ENCODE measurements around the gene CRYGS. TPM values are rescaled to one million over a fixed set of nuclear protein-coding genes. Genes with fewer than 3 reads are reported as not detected.
A peak's percentile ranks its signal among the peaks of the same experiment; 100 is the strongest.

The CRYGS gene
- total RNA-seq, 4 donors from 2014 or later: 0.77 to 6.2 (median 2.4) TPM; not detected in 1

DNA sequence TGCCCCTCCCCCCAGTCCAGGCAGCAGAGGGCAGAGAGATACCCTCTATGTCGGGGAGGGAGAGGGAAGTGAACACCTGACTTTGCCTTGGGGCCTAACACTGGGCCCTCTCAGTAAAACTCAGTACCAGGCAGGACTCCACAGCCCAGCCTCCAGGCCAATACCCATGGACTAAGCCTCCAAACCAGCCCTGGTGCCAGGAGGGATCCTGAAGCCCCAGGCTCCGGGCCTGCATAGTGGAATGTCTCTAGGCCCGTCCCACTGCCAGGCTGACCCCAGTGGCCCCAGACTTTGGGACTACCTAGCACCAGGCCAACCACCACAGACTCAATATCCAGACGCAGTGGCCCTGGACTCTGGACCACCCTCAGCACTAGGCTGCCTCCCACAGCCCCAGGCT, 46.6 kb downstream of the CRYGS start:
- Histone ChIP-seq H3K27ac (no peak overlapping the region), H3K9me3 (no peaks in the 10 kb centered on the region), H3K4me3 (no peak overlapping the region), H3K36me3 (no peaks in the 10 kb centered on the region), H3K4me1 (no peaks in the 10 kb centered on the region), H3K27me3 (no peaks in the 10 kb centered on the region)
- no peak for DNase-seq
- TF ChIP-seq, protein P1, sequence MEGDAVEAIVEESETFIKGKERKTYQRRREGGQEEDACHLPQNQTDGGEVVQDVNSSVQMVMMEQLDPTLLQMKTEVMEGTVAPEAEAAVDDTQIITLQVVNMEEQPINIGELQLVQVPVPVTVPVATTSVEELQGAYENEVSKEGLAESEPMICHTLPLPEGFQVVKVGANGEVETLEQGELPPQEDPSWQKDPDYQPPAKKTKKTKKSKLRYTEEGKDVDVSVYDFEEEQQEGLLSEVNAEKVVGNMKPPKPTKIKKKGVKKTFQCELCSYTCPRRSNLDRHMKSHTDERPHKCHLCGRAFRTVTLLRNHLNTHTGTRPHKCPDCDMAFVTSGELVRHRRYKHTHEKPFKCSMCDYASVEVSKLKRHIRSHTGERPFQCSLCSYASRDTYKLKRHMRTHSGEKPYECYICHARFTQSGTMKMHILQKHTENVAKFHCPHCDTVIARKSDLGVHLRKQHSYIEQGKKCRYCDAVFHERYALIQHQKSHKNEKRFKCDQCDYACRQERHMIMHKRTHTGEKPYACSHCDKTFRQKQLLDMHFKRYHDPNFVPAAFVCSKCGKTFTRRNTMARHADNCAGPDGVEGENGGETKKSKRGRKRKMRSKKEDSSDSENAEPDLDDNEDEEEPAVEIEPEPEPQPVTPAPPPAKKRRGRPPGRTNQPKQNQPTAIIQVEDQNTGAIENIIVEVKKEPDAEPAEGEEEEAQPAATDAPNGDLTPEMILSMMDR (IDR thresholded peaks at IDR 0.05): no peak
- TF ChIP-seq POLR2A (IDR thresholded peaks at IDR 0.05): no peak
- intact Hi-C loops (cut with DNase I; ENCODE audit: low total_unique reads): no loop called here

DNA sequence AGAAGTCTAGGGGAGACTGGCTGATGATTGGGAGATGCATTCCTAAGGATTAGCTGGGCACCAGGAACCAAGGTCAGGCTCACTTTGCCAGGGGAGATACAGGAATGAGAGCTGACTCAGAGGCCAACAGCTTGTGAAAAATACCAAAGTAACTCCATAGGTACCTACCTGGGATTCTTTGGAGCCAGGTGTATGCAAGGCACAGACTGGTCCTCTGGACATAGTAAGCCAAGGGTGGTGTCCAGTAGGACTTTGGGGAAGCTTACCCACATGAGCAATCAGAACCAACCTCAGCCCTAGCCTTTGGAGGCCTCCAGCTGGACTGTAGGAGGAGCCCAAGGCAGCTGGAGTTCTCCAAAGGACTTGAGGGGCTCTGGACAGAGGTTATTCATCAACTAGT, 47.5 kb downstream of the CRYGS start:
- Histone ChIP-seq H3K36me3 (no peaks in the 10 kb centered on the region), H3K27ac (no peak overlapping the region), H3K4me1 (no peaks in the 10 kb centered on the region), H3K4me3 (no peak overlapping the region), H3K27me3 (no peaks in the 10 kb centered on the region), H3K9me3 (no peaks in the 10 kb centered on the region)
- TF ChIP-seq, protein P1 (IDR thresholded peaks at IDR 0.05): no peak
- TF ChIP-seq POLR2A (IDR thresholded peaks at IDR 0.05): no peak
- intact Hi-C loops (cut with DNase I; ENCODE audit: low total_unique reads): no loop called here
- DNase-seq: no peak

DNA sequence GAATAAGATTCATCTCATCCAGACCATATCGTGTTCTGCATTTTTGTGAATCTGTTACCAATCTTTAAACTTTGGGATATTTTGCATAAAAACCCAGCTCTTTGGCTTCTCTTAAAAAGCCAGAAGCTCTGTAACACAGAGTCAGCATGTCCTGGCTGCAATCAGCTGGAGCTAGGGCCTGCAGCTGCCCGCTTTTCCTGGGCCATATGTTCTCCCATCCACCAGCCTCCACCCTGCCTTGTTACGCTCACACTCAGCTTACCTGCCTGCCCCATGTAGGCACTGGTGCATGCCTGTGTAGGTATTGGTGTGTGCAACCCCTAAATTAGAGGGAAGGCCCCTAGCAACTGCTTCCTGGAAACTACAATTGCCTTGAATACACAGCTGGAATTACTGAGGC, 48.2 kb downstream of the CRYGS start:
- no peaks in the 10 kb centered on the region for H3K36me3 ChIP-seq
- no peak overlapping the region for H3K27ac ChIP-seq
- TF ChIP-seq, protein P1 (IDR thresholded peaks at IDR 0.05): no peak
- no peak for TF ChIP-seq POLR2A (IDR thresholded peaks at IDR 0.05)
- no peaks in the 10 kb centered on the region for H3K4me1 ChIP-seq
- H3K27me3 ChIP-seq: no peaks in the 10 kb centered on the region
- no peak overlapping the region for H3K4me3 ChIP-seq
- no peak for DNase-seq
- no peaks in the 10 kb centered on the region for H3K9me3 ChIP-seq
- intact Hi-C loops (cut with DNase I; ENCODE audit: low total_unique reads): no loop called here

DNA sequence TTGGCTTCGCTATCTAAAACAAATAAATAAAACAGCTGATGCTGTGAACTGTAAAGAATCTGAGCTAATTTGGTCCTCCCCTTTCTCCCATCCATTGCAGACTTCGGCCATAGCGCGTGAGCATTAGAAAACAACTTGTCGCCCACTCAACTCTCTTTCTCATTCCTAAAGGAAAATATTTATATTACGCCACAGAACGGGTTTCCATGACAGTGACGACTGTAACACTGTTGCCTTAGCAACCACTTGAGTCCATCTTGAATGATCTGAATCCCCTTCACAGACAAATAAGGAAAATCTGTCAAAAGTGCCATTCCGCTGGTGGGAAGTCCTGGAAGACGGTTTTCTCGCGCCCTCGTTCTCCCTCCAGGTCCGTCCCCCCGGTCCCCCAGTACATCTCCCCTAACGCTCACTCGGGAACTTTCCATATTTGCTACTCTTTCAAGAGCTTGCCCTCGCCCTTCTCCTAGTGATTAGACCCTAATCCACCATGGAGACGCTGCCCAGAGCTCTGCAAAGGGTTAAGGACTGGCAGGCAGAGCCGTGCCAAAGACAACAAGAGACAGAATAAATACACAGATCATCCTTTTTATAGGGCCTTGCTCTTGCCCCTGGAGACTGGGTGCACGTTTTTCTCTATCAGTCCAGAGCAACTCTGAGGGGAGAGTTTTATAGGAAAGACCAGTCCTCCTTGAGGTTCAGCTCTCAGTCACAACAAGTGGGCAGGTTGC, 50.5 kb downstream of the CRYGS start:
- H3K27me3 ChIP-seq: no peaks in the 10 kb centered on the region
- H3K27ac ChIP-seq: peak overlapping the region; percentile 37 to 54
- no peaks in the 10 kb centered on the region for H3K9me3 ChIP-seq
- no peaks in the 10 kb centered on the region for H3K36me3 ChIP-seq
- DNase-seq: no peak
- no peaks in the 10 kb centered on the region for H3K4me1 ChIP-seq
- intact Hi-C loops (cut with DNase I; ENCODE audit: low total_unique reads): no loop called here
- no peak overlapping the region for H3K4me3 ChIP-seq
- TF ChIP-seq POLR2A (IDR thresholded peaks at IDR 0.05): no peak
- TF ChIP-seq, protein P1 (IDR thresholded peaks at IDR 0.05): no peak

DNA sequence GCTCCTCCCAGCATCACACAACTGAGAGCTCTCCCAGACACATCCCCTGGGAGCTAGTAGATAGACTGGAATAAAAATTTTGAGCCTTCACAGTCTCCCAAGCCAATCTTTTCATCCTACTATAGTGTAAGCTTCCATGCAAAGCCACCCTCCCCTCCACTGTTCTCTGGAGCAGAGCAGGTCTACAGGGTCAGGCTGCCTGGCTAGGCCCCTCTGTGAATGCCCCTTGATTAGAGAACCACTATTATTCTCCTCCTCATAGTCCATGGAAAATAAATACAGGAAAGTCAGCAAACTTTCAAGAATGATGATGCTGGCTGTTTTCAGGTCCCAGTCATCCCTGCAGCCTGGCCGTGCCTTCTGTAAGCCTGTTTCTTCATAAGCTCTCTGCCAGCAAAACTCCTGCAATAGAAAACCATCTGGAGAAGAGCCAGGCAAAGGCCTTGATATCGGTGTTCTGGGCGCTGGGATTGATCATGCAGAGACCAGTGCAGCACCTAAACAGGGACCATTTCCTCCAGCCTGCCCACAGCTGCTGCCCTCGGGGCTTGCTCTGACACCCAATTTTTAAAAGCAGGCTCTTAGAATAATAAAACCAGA, 51.7 kb downstream of the CRYGS start:
- H3K4me3 ChIP-seq: no peak overlapping the region

More for the DNA sequence above, 51.7 kb downstream of the CRYGS start:
- peak overlapping the region; percentile 20 to 27 for H3K27ac ChIP-seq
- H3K36me3 ChIP-seq: no peaks in the 10 kb centered on the region
- H3K27me3 ChIP-seq: no peaks in the 10 kb centered on the region
- no peaks in the 10 kb centered on the region for H3K9me3 ChIP-seq
- no peak for TF ChIP-seq POLR2A (IDR thresholded peaks at IDR 0.05)
- TF ChIP-seq, protein P1 (IDR thresholded peaks at IDR 0.05): no peak
- DNase-seq: no peak
- intact Hi-C loops (cut with DNase I; ENCODE audit: low total_unique reads): no loop called here
- no peaks in the 10 kb centered on the region for H3K4me1 ChIP-seq

All from uterus (tissue), 4 donors.